Measurements from ENCODE around the gene SERHL2. TPM values are rescaled to one million over a fixed set of nuclear protein-coding genes. Genes with fewer than 3 reads are reported as not detected.
"Not testable (repeated sequence)": the region's sequence is repeated elsewhere in the genome, so short reads cannot be mapped to it uniquely, and the experiment has no call there.

Gene SERHL2
- total and polyA plus RNA-seq, 2 donors from 2014 or later = 3.1 to 4.9 TPM

GRCh38 chr22:42515896-42516295 is 37.9 kb upstream of the SERHL2 start:
- H3K9me3 ChIP-seq (ENCODE audit: control insufficient read depth in 2 of 3, insufficient read depth in 1 of 3, low read length in 3 of 3) = no peaks in the 10 kb centered on the region
- peaks cover 0 to 7% (median 4%) of the 10 kb centered on the region in 3 donors for H3K4me1 ChIP-seq (ENCODE audit: control insufficient read depth in 2 of 3, insufficient read depth in 2 of 3, low read depth in 1 of 3, low read length in 3 of 3)
- H3K9ac ChIP-seq (ENCODE audit: low read length in 3 of 3) = no peak overlapping the region
- TF ChIP-seq, protein P1, sequence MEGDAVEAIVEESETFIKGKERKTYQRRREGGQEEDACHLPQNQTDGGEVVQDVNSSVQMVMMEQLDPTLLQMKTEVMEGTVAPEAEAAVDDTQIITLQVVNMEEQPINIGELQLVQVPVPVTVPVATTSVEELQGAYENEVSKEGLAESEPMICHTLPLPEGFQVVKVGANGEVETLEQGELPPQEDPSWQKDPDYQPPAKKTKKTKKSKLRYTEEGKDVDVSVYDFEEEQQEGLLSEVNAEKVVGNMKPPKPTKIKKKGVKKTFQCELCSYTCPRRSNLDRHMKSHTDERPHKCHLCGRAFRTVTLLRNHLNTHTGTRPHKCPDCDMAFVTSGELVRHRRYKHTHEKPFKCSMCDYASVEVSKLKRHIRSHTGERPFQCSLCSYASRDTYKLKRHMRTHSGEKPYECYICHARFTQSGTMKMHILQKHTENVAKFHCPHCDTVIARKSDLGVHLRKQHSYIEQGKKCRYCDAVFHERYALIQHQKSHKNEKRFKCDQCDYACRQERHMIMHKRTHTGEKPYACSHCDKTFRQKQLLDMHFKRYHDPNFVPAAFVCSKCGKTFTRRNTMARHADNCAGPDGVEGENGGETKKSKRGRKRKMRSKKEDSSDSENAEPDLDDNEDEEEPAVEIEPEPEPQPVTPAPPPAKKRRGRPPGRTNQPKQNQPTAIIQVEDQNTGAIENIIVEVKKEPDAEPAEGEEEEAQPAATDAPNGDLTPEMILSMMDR (IDR thresholded peaks at IDR 0.05; ENCODE audit: borderline replicate concordance, extremely low read depth, insufficient read depth) = no peak
- H3K27me3 ChIP-seq (ENCODE audit: control insufficient read depth, insufficient read depth, low read length) = no peaks in the 10 kb centered on the region
- intact Hi-C loops (cut with DNase I) = no loop called here
- no peak overlapping the region for H3K27ac ChIP-seq (ENCODE audit: low read depth in 2 of 2, low read length in 2 of 2)
- no peaks in the 10 kb centered on the region for H3K36me3 ChIP-seq (ENCODE audit: control insufficient read depth in 2 of 3, insufficient read depth in 3 of 3, low read length in 3 of 3)
- FAIRE-seq (no peak), DNase-seq (peak in 1 of 5 donors; percentile 71)
- H3K4me3 ChIP-seq (ENCODE audit: low read length in 3 of 3) = no peak overlapping the region

DNA sequence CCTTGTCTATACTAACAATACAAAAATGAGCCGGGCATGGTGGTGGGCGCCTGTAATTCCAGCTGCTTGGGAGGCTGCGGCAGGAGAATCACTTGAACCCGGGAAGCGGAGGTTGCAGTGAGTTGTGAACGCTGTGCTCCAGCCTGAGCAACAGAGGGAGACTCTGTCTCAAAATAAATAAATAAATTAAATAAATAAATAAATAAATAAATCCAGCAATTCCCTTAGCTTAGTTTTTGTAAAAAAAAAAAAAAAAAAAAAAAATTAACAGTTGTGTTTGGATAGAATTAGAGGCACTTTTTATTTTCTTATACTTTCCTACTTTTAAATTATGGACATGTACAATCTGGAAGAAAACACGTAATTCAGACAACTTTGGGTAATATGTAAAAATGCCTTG is 36.7 kb upstream of the SERHL2 start:
- H3K36me3 ChIP-seq (ENCODE audit: control insufficient read depth in 2 of 3, insufficient read depth in 3 of 3, low read length in 3 of 3); H3K4me3 ChIP-seq (ENCODE audit: low read length in 3 of 3); H3K9me3 ChIP-seq (ENCODE audit: control insufficient read depth in 2 of 3, insufficient read depth in 1 of 3, low read length in 3 of 3); intact Hi-C loops (cut with DNase I); H3K27ac ChIP-seq (ENCODE audit: low read depth in 2 of 2, low read length in 2 of 2); H3K27me3 ChIP-seq (ENCODE audit: control insufficient read depth, insufficient read depth, low read length); H3K9ac ChIP-seq (ENCODE audit: low read length in 3 of 3); FAIRE-seq; H3K4me1 ChIP-seq (ENCODE audit: control insufficient read depth in 2 of 3, insufficient read depth in 2 of 3, low read depth in 1 of 3, low read length in 3 of 3): not testable (repeated sequence)
- peak in 1 of 5 donors; percentile 43 for DNase-seq

DNA sequence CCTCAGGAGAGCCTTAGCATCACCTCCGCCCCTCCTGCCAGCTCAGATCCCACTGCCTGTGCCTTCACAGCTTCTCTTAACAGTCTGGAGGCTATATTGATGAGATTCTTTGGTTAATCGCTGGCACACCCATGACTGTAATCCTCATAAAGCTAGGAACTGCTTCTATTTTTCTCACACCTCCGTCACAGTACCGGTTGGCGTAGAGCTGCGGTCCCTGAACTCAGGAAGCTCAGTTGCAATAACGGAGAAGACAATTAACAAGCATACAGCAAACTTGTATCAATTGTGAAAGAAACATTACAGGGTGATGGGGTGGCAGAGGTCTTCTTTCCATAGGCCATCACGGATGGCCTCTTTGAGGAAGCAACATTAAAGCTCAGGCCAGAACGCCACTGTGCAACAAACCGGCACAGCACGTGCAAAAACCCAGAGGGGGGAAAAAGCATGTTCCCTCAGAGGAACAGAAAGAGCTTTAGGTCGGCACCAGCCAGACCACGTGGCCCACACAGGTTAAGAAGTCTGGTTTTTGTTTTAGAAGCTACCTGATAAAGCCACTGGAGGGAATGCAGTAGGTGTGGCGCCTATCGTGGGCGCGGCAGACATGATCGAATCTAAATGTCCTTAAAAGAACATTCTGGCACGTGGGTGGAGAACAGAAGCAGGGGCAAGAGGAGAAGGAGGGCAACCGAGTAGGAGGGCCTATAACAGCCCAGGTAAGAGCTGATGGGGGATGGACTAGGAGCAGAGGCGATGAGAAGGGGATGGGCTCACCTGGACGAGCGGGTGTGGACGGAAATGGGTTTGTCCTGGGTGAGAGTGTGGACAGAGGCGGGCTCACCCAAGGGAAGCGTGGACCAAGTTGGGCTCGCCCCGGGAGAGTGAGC is 34.9 kb upstream of the SERHL2 start:
- H3K27me3 ChIP-seq (ENCODE audit: control insufficient read depth, insufficient read depth, low read length); H3K9me3 ChIP-seq (ENCODE audit: control insufficient read depth in 2 of 3, insufficient read depth in 1 of 3, low read length in 3 of 3); intact Hi-C loops (cut with DNase I); H3K4me1 ChIP-seq (ENCODE audit: control insufficient read depth in 2 of 3, insufficient read depth in 2 of 3, low read depth in 1 of 3, low read length in 3 of 3); DNase-seq; H3K27ac ChIP-seq (ENCODE audit: low read depth in 2 of 2, low read length in 2 of 2); H3K36me3 ChIP-seq (ENCODE audit: control insufficient read depth in 2 of 3, insufficient read depth in 3 of 3, low read length in 3 of 3); FAIRE-seq: not testable (repeated sequence)
- H3K4me3 ChIP-seq (ENCODE audit: low read length in 3 of 3) = peak overlapping the region; percentile 51 to 69 (median 67)
- H3K9ac ChIP-seq (ENCODE audit: low read length in 3 of 3) = peak overlapping the region in 1 of 3 donors; percentile 34

DNA sequence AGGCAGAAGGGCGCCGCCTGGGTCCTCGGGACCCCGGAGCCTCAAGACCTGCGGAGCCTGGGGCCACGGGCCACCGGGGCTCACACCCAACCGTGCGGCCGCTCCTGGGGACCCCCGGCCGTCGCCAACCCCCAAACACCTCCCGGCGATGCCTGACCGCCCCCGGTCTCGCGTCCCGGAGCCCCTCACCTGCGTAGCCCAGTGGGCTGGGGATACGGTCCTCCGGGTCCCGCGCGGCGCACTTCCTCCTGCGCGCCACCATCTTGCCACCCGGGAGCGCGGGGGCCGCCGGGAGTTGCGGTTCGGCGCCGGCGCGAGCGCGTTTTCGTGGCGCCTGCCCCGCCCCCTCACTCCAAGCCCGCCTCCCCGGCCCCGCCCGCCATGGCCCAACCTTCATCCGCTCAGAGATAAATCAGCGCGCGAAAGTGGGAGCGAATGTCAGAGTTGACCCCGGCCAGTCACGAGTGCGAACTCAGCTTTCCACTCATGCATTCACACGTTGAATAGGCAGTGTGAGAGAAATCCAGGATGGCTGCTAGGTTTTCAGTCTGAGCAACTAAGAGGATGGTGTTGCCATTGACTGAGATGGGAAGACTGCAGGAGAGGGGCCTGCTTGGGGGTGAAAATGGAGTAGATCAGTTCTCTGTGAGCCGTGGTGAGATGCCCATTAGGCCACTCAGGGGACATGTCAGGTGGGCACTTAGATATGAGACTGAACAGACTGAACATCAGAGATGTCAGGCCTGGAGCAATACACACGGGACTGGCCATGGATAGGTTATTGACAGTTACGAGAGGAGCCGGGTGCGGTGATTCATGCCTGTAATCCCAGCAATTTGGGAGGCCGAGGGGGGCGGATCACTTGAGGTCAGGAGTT is 34.0 kb upstream of the SERHL2 start, which contains the start of gene RRP7A:
Gene RRP7A (minus strand): TSS at position 272 of the 877 bp plus-strand sequence. CDS start 10 bp downstream, at position 262.
- Histone ChIP-seq H3K4me3 (ENCODE audit: low read length in 3 of 3) (peak within 1 kb of the TSS; percentile 64 to 77 (median 67)), H3K27me3 (ENCODE audit: control insufficient read depth, insufficient read depth, low read length) (no peaks in the 10 kb centered on the region), H3K4me1 (ENCODE audit: control insufficient read depth in 2 of 3, insufficient read depth in 2 of 3, low read depth in 1 of 3, low read length in 3 of 3) (peaks cover 0 to 5% (median 4%) of the 10 kb centered on the region in 3 donors), H3K9ac (ENCODE audit: low read length in 3 of 3) (peak within 1 kb of the TSS; percentile 41 to 63 (median 51)), H3K27ac (ENCODE audit: low read depth in 2 of 2, low read length in 2 of 2) (peak within 1 kb of the TSS in 1 of 2 donors; percentile 60), H3K9me3 (ENCODE audit: control insufficient read depth in 2 of 3, insufficient read depth in 1 of 3, low read length in 3 of 3) (no peaks in the 10 kb centered on the region), H3K36me3 (ENCODE audit: control insufficient read depth in 2 of 3, insufficient read depth in 3 of 3, low read length in 3 of 3) (no peaks in the 10 kb centered on the region)
- DNase-seq (peak; percentile 73 to 92 (median 84)), FAIRE-seq (no peak)
- intact Hi-C loops (cut with DNase I) = no loop called here
- TF ChIP-seq, protein P1 (IDR thresholded peaks at IDR 0.05; ENCODE audit: borderline replicate concordance, extremely low read depth, insufficient read depth) = no peak
